HG03095 (cell line): ENCODE data around the gene EPHA5.

Experiments used
- ATAC-seq: cut with Tn5 transposase; IDR thresholded peaks from one replicate; pipeline ENCODE4 v1.9.1; 2021; ENCODE audit warnings: moderate library complexity; ENCODE audit not compliant: unreplicated experiment

Gene EPHA5

GRCh38 chr4:65670331-65671031 is at the start of gene EPHA5:
Gene EPHA5 (minus strand): TSS chr4:65670489. CDS start chr4:65669742, 747 bp downstream.
- ATAC-seq = no peak

GRCh38 chr4:65719635-65720034 is 49.3 kb upstream of the EPHA5 start:
- no peak for ATAC-seq

DNA sequence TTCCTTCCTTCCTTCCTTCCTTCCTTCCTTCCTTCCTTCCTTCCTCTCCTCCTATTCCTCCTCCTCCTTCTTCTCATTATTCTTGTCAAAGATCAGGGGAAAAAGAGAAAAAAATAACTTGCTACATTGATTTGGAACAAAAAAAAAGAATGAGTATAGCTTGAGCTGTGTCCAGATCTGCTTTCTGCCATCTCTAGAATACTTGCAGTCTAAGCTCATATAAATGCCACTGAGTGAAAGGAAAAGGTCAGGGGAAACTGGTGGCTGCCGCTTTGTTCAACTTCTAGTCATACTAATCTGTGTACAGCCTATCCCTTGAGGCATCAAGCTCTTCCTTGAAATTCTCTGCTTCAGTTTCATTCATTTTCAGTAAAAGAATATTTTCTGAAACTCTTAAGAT is 28.3 kb upstream of the EPHA5 start:
- no peak for ATAC-seq

DNA sequence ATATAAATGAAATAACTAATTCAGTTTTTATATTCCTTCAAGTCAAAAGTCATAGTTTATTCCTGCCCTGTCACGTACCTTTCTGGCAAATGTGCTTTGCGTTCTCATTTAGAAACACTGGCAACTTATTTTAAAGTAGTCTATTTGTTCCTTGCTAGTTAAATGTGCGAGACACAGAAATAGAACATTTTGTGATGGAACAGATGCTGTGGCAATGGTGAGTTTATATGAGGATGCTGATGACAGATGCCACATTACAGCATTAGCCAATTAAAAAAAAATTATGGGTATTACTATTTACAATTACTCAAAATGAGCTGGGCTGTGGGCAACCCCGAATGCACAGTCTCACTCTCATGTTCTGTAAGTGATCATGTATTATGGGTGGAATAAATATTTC is 26.1 kb upstream of the EPHA5 start:
- ATAC-seq = no peak

- ATAC-seq = no peak
These were observed 1.1 kb upstream of the EPHA5 start for GRCh38 chr4:65671372-65671771.

DNA sequence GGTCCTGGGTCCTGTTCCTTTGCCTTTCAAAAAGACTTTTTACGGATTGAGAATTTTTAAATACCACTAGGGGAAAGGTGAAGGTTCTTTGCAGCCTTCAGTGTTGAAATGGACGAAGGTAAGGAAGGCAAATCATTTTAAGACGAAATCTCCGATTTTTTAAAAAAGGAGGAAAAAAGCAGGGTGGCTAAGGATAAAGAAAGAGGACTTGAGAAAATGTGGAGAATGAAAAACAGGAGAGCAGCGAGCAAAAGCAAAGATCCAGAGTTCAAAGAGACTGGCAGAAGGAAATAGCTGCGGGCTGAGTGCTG is 314 bp downstream of the EPHA5 start:
- no peak for ATAC-seq

DNA sequence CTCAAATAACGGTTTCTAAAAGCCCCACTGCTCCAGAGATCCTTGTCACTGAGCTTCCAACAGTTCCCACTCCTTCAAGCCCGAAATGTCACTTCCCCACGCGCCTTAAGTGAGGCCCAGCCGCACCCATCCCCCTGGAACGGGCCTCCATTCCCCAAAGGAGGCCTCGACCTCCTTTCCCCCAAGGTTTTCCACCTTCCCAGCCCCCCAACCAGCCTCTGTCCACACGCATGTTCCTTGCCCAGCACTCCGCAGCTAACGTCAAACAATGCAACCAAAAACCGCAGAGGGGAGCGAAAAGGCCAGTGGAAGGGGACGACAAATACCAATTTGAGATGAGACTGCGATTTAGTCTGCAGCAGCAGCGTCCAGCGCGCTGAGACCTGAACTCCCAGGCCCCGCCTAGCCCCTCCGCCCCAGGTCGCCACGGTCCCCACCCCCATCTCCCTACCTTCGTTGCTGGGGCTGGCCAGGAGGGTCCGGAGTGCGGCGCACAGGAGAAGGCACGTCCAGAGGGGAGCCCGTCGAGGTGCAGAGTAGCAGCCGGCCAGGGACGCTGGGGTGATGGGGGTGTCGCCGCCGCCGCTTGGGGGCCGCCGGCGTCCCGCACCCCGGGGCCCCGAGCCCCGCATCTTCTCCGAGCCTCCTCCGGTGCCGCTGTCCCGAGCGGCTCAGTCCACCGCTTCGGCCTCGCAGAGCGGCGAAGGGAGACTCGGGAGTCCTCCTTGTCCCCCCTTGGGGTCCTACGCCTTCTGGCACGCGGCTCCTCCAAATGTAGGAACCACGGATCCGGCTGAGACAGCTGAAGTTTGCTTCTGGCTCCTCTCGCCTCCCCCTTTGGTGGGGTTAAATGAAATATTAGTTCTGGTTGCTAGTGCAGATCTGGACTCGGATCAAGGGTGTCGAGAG is 924 bp downstream of the EPHA5 start:
- no peak for ATAC-seq

DNA sequence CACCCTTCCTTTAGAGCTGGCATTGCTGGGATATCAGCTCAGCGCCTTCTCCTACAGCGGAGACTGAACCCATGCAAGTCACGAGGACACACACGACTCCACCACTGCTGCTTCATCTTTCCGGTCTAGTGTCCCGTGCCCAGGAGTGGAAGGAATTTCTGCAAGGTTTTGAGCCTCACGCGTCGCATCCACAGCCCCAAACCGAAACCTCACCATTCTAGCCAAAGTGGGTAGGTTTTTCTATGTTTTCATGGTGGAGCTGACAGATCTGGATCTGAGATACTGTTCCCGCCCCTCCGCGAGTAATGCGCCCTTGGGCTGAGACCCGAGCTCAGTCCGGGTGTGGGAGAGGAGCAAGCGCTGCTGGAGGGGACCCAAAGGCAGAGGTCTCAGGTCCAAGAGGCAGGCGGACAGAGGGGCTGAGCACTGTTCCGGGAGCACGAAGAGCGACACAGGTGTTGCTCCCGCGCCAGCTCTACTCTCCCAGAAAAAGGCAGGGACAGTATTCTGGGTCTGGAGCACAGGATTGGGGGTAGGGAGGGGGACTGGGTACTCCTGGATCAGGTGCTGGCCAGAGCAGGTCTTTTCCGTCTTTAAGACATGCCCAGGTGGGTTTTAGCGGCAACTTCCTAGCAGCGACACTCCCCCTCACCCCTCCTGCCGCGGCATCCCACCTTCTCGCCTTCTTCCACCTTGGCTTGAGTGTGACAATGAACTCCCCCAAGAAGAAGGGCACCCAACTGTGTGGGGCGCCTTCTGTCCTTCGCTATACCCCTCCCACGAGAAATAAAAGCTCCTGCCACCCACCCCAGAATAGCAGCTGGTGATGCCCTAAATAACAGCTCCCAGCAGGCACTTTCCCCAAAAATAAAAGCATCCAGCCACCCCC is 1.8 kb downstream of the EPHA5 start:
- no peak for ATAC-seq

DNA sequence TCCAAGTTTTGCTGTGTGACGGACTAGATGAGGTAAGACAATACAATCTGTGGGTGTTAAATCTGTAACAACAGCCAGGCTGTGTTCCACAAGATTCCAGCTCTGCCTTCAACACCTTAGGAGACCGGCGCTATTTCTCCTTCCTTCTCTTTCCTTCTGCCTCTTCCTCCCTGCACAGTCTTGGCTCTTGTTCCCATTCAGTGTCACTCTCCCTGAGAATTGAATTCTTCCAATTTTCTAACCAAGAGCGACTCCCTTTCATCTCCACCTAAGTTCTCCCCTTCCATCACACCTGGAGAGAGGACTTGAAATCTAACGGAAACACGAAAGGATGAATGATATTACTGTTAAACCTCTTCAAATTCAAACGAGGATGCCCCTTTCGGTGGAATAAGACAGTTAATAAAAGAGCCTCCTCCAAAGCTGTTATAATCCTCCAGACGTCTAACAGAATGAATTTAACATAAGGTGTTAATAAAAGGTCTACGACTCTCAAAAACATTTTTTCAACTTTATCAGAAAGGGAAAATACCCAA is 2.7 kb downstream of the EPHA5 start:
- no peak for ATAC-seq

GRCh38 chr4:65665771-65666523 is 4.3 kb downstream of the EPHA5 start:
- no peak for ATAC-seq

DNA sequence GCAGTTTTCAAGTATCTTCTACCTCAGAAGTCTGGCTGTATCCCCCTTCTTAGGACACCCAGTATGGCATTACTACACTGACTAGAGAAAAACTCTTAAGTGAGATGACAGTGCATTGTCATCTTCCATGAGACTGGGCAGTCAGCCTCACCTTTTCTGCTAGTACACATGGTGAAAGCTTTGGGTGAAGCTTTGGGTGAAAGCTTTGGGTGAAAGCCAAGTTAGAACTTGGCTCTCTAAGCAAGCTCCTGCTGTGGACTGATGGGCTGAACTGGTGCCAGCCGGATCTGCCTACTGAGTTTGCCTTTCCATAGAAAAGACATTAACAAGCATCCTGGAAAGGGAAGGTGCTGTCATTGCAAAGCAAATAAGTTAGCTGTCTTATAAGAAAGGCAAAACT is 8.8 kb downstream of the EPHA5 start:
- ATAC-seq = no peak

GRCh38 chr4:65658117-65658516 is 12.2 kb downstream of the EPHA5 start:
- ATAC-seq = no peak

- ATAC-seq = no peak
These were observed 14.3 kb downstream of the EPHA5 start for GRCh38 chr4:65656008-65656407.

DNA sequence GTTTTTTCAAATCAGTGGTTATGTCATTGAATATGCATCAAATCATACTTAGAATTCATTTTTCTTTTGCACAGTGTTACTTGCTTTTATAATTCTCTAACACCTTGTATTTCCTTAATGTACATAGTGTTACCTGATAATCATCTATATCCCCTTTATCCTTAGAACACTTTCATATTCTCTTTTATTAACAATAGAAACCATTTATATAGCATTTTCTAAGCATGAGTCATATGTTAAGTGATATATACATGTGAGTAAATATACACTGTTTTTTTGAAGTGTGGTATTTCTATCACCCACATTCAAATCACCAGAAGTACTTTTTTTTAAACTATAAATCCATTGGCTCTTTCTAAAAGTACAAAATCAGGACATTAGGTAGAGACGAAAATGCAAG is 15.3 kb downstream of the EPHA5 start:
- no peak for ATAC-seq

- no peak for ATAC-seq
These were observed 16.4 kb downstream of the EPHA5 start for GRCh38 chr4:65653740-65654361.

- ATAC-seq = no peak
These were observed 18.5 kb downstream of the EPHA5 start for GRCh38 chr4:65651751-65652150.

DNA sequence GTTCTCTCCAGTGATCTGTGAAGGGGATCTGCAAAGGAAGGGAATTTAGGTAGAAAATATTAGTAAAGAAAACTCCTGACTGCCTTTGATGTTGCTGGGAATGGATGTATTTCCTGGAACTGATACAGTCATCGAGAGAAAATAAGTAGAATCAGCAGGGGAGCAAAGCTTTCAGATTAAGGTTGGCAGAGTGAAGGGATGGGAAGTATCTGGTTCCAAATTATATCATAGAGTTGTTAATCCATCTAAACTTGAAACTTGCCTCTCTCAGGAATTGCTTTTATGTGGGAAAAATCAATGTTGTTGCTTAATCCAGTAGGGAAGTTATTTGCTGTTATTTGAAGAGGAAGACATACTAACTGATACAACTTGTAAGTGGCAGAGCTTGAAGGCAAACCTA is 19.3 kb downstream of the EPHA5 start:
- ATAC-seq = no peak

- no peak for ATAC-seq
These were observed 24.2 kb downstream of the EPHA5 start for GRCh38 chr4:65646136-65646535.

GRCh38 chr4:65645185-65645584 is 25.1 kb downstream of the EPHA5 start:
- ATAC-seq = no peak
